Activated naive CD4-positive, alpha-beta T cell treated with anti-CD3 and anti-CD28 coated beads, Interleukin-2, amount 50 U/mL, for 24 hours (primary cell): ENCODE measurements around the gene CADPS.
"Not testable (repeated sequence)": the region's sequence is repeated elsewhere in the genome, so short reads cannot be mapped to it uniquely, and the experiment has no call there.

Experiments used
- H3K27ac Mint-ChIP-seq: one replicate; pipeline ENCODE4 v1.8.0; 2021; ENCODE audit warnings: mild to moderate bottlenecking, mixed read lengths
- H3K27me3 Mint-ChIP-seq: one replicate; pipeline ENCODE4 v1.8.0; 2021; ENCODE audit warnings: mixed read lengths
- H3K36me3 Mint-ChIP-seq: one replicate; pipeline ENCODE4 v1.8.0; 2021; ENCODE audit warnings: mixed read lengths
- H3K4me1 Mint-ChIP-seq: one replicate; pipeline ENCODE4 v1.8.0; 2021; ENCODE audit warnings: mixed read lengths
- H3K4me3 Mint-ChIP-seq: one replicate; pipeline ENCODE4 v1.8.0; 2021; ENCODE audit warnings: mild to moderate bottlenecking, mixed read lengths
- H3K9me3 Mint-ChIP-seq: one replicate; pipeline ENCODE4 v1.8.0; 2021; ENCODE audit warnings: mixed read lengths

Gene CADPS

GRCh38 chr3:62602129-62602770 is 273.0 kb downstream of the CADPS start:
- Mint-ChIP-seq H3K4me1 (no peaks in the 10 kb centered on the region), H3K27ac (no peak overlapping the region), H3K9me3 (no peaks in the 10 kb centered on the region), H3K4me3 (no peak overlapping the region), H3K27me3 (no peaks in the 10 kb centered on the region), H3K36me3 (no peaks in the 10 kb centered on the region)

- Mint-ChIP-seq H3K36me3 (no peaks in the 10 kb centered on the region), H3K27ac (no peak overlapping the region), H3K9me3 (no peaks in the 10 kb centered on the region), H3K4me3 (no peak overlapping the region), H3K27me3 (no peaks in the 10 kb centered on the region), H3K4me1 (no peaks in the 10 kb centered on the region)
Measured at GRCh38 chr3:62601238-62602070, 273.8 kb downstream of the CADPS start.

GRCh38 chr3:62600033-62600432 is 275.2 kb downstream of the CADPS start:
- no peak overlapping the region for H3K27ac Mint-ChIP-seq
- H3K9me3 Mint-ChIP-seq, result no peaks in the 10 kb centered on the region
- no peak overlapping the region for H3K4me3 Mint-ChIP-seq
- H3K36me3 Mint-ChIP-seq, result no peaks in the 10 kb centered on the region
- H3K4me1 Mint-ChIP-seq, result no peaks in the 10 kb centered on the region
- H3K27me3 Mint-ChIP-seq, result peaks cover 2% of the 10 kb centered on the region

- H3K4me1 Mint-ChIP-seq, result no peaks in the 10 kb centered on the region
- no peaks in the 10 kb centered on the region for H3K9me3 Mint-ChIP-seq
- no peak overlapping the region for H3K4me3 Mint-ChIP-seq
- H3K27ac Mint-ChIP-seq, result no peak overlapping the region
- no peaks in the 10 kb centered on the region for H3K36me3 Mint-ChIP-seq
- peaks cover 2% of the 10 kb centered on the region for H3K27me3 Mint-ChIP-seq
Measured at GRCh38 chr3:62597491-62597890, 277.7 kb downstream of the CADPS start.

- no peaks in the 10 kb centered on the region for H3K4me1 Mint-ChIP-seq
- no peaks in the 10 kb centered on the region for H3K9me3 Mint-ChIP-seq
- H3K4me3 Mint-ChIP-seq, result no peak overlapping the region
- no peaks in the 10 kb centered on the region for H3K36me3 Mint-ChIP-seq
- H3K27me3 Mint-ChIP-seq, result peaks cover 2% of the 10 kb centered on the region
- H3K27ac Mint-ChIP-seq, result no peak overlapping the region
Measured at GRCh38 chr3:62592408-62592807, 282.8 kb downstream of the CADPS start.

GRCh38 chr3:62589078-62589477 is 286.1 kb downstream of the CADPS start:
- Mint-ChIP-seq H3K4me3 (no peak overlapping the region), H3K27me3 (no peaks in the 10 kb centered on the region), H3K9me3 (no peaks in the 10 kb centered on the region), H3K27ac (no peak overlapping the region), H3K36me3 (no peaks in the 10 kb centered on the region), H3K4me1 (no peaks in the 10 kb centered on the region)

GRCh38 chr3:62587579-62588031 is 287.6 kb downstream of the CADPS start:
- Mint-ChIP-seq H3K9me3 (no peaks in the 10 kb centered on the region), H3K27me3 (no peaks in the 10 kb centered on the region), H3K36me3 (no peaks in the 10 kb centered on the region), H3K27ac (no peak overlapping the region), H3K4me3 (no peak overlapping the region), H3K4me1 (no peaks in the 10 kb centered on the region)

- Mint-ChIP-seq H3K4me1 (no peaks in the 10 kb centered on the region), H3K4me3 (no peak overlapping the region), H3K9me3 (no peaks in the 10 kb centered on the region), H3K36me3 (no peaks in the 10 kb centered on the region), H3K27me3 (no peaks in the 10 kb centered on the region), H3K27ac (no peak overlapping the region)
Measured at GRCh38 chr3:62587169-62587568, 288.0 kb downstream of the CADPS start.

- Mint-ChIP-seq H3K9me3 (no peaks in the 10 kb centered on the region), H3K27ac (no peak overlapping the region), H3K4me1 (no peaks in the 10 kb centered on the region), H3K36me3 (no peaks in the 10 kb centered on the region), H3K4me3 (no peak overlapping the region), H3K27me3 (no peaks in the 10 kb centered on the region)
Measured at GRCh38 chr3:62586356-62586755, 288.9 kb downstream of the CADPS start.

GRCh38 chr3:62585861-62586260 is 289.4 kb downstream of the CADPS start:
- H3K4me3 Mint-ChIP-seq, result no peak overlapping the region
- no peaks in the 10 kb centered on the region for H3K36me3 Mint-ChIP-seq
- H3K9me3 Mint-ChIP-seq, result no peaks in the 10 kb centered on the region
- H3K27ac Mint-ChIP-seq, result no peak overlapping the region
- H3K4me1 Mint-ChIP-seq, result no peaks in the 10 kb centered on the region
- no peaks in the 10 kb centered on the region for H3K27me3 Mint-ChIP-seq

GRCh38 chr3:62584636-62585035 is 290.6 kb downstream of the CADPS start:
- no peak overlapping the region for H3K4me3 Mint-ChIP-seq
- no peaks in the 10 kb centered on the region for H3K36me3 Mint-ChIP-seq
- no peaks in the 10 kb centered on the region for H3K4me1 Mint-ChIP-seq
- no peaks in the 10 kb centered on the region for H3K27me3 Mint-ChIP-seq
- H3K9me3 Mint-ChIP-seq, result peaks cover 4% of the 10 kb centered on the region
- no peak overlapping the region for H3K27ac Mint-ChIP-seq

- Mint-ChIP-seq H3K4me1 (no peaks in the 10 kb centered on the region), H3K9me3 (peaks cover 12% of the 10 kb centered on the region), H3K27me3 (no peaks in the 10 kb centered on the region), H3K4me3 (no peak overlapping the region), H3K27ac (no peak overlapping the region), H3K36me3 (no peaks in the 10 kb centered on the region)
Measured at GRCh38 chr3:62582495-62583172, 292.6 kb downstream of the CADPS start.

- not testable (repeated sequence) for H3K4me1 Mint-ChIP-seq
Measured at GRCh38 chr3:62580485-62580884, 294.7 kb downstream of the CADPS start.

GRCh38 chr3:62577153-62577552 is 298.1 kb downstream of the CADPS start:
- no peaks in the 10 kb centered on the region for H3K36me3 Mint-ChIP-seq
- H3K4me3 Mint-ChIP-seq, result no peak overlapping the region
- no peaks in the 10 kb centered on the region for H3K4me1 Mint-ChIP-seq
- peaks cover 4% of the 10 kb centered on the region for H3K27me3 Mint-ChIP-seq
- H3K27ac Mint-ChIP-seq, result no peak overlapping the region
- peaks cover 22% of the 10 kb centered on the region for H3K9me3 Mint-ChIP-seq

More at GRCh38 chr3:62580485-62580884, 294.7 kb downstream of the CADPS start:
- not testable (repeated sequence) for H3K27me3 Mint-ChIP-seq, H3K4me3 Mint-ChIP-seq, H3K36me3 Mint-ChIP-seq, H3K27ac Mint-ChIP-seq
- peaks cover 22% of the 10 kb centered on the region for H3K9me3 Mint-ChIP-seq

- peaks cover 15% of the 10 kb centered on the region for H3K9me3 Mint-ChIP-seq
- no peaks in the 10 kb centered on the region for H3K4me1 Mint-ChIP-seq
- no peak overlapping the region for H3K4me3 Mint-ChIP-seq
- H3K27me3 Mint-ChIP-seq, result peaks cover 5% of the 10 kb centered on the region
- no peaks in the 10 kb centered on the region for H3K36me3 Mint-ChIP-seq
- no peak overlapping the region for H3K27ac Mint-ChIP-seq
Measured at GRCh38 chr3:62574266-62574898, 300.8 kb downstream of the CADPS start.
